ENCODE data around the gene PAN3.

PAN3 gene

GRCh38 chr13:28229522-28230411 is 91.4 kb downstream of the PAN3 start:
- DNase-seq: no peak

GRCh38 chr13:28231642-28232041 is 93.3 kb downstream of the PAN3 start:
- DNase-seq: no peak

- DNase-seq: no peak
Observed at GRCh38 chr13:28237944-28238343, 99.6 kb downstream of the PAN3 start.

- DNase-seq: no peak
Observed at GRCh38 chr13:28239374-28239773, 101.0 kb downstream of the PAN3 start.

- no peak for DNase-seq
Observed at GRCh38 chr13:28245465-28245864, 107.1 kb downstream of the PAN3 start.

- DNase-seq: no peak
Observed at GRCh38 chr13:28246891-28247290, 108.5 kb downstream of the PAN3 start.

GRCh38 chr13:28248080-28248479 is 109.7 kb downstream of the PAN3 start:
- DNase-seq: no peak

GRCh38 chr13:28250542-28250941 is 112.2 kb downstream of the PAN3 start:
- no peak for DNase-seq

GRCh38 chr13:28251466-28251865 is 113.1 kb downstream of the PAN3 start:
- no peak for DNase-seq

- no peak for DNase-seq
Observed at GRCh38 chr13:28252547-28252946, 114.2 kb downstream of the PAN3 start.

- no peak for DNase-seq
Observed at GRCh38 chr13:28257305-28257704, 119.0 kb downstream of the PAN3 start.

GRCh38 chr13:28258417-28258816 is 120.1 kb downstream of the PAN3 start:
- DNase-seq: no peak

GRCh38 chr13:28267497-28267896 is 129.2 kb downstream of the PAN3 start:
- no peak for DNase-seq

GRCh38 chr13:28268800-28269223 is 130.5 kb downstream of the PAN3 start:
- DNase-seq: no peak

- no peak for DNase-seq
Observed at GRCh38 chr13:28271056-28271840, 132.9 kb downstream of the PAN3 start.

- no peak for DNase-seq
Observed at GRCh38 chr13:28273919-28274318, 135.6 kb downstream of the PAN3 start.

GRCh38 chr13:28282451-28282850 is 144.1 kb downstream of the PAN3 start:
- no peak for DNase-seq

- DNase-seq: no peak
Observed at GRCh38 chr13:28283600-28283999, 145.3 kb downstream of the PAN3 start.

- DNase-seq: no peak
Observed at GRCh38 chr13:28286263-28286662, 147.9 kb downstream of the PAN3 start.

- no peak for DNase-seq
Observed at GRCh38 chr13:28297341-28297740, 159.0 kb downstream of the PAN3 start.

GRCh38 chr13:28299916-28300315 is 161.6 kb downstream of the PAN3 start:
- DNase-seq: no peak

GRCh38 chr13:28301839-28302238 is 163.5 kb downstream of the PAN3 start:
- no peak for DNase-seq

- no peak for DNase-seq
Observed at GRCh38 chr13:28306325-28306724, 168.0 kb downstream of the PAN3 start.

- no peak for DNase-seq
Observed at GRCh38 chr13:28313579-28313978, 175.2 kb downstream of the PAN3 start.
